Ovary (tissue), 9 donors: ENCODE measurements around the gene UST. TPM values are rescaled to one million over a fixed set of nuclear protein-coding genes. Genes with fewer than 3 reads are reported as not detected.

Experiments used
- DNase-seq, 5 donors: peaks; one replicate each; pipeline ENCODE4 v3.0.0-alpha.2; 2019 to 2020
- H3K27ac ChIP-seq, 2 donors: fragments of 200-600 bp; one replicate each; pipeline versions ENCODE4 v1.5.1 to v1.8.0; 2019 to 2022
- H3K27me3 ChIP-seq: fragments of 200-600 bp; one replicate; pipeline ENCODE4 v1.8.0; 2022
- H3K36me3 ChIP-seq: fragments of 200-600 bp; sonication (generic); one replicate; pipeline ENCODE4 v1.5.1; 2019
- H3K4me1 ChIP-seq: one replicate; pipeline ENCODE4 v1.8.1; 2013; ENCODE audit warnings: mild to moderate bottlenecking, moderate library complexity; ENCODE audit not compliant: insufficient read depth
- H3K4me3 ChIP-seq: fragments of 200-600 bp; sonication (generic); one replicate; pipeline ENCODE4 v1.5.1; 2017
- H3K9me3 ChIP-seq, 2 donors: fragments of 200-600 bp in 1 of 2; sonication (generic) in 1 of 2; one replicate each; pipeline versions ENCODE4 v1.5.1 to v1.8.1; 2013 to 2019; ENCODE audit warnings: mild to moderate bottlenecking in 1 of 2, moderate library complexity in 1 of 2
- CTCF ChIP-seq, 3 donors: fragments of 450-650 bp in 2 of 3; fragments of 200-600 bp in 1 of 3; IDR thresholded peaks; one replicate each; pipeline versions ENCODE4 v1.5.1 to v1.8.0; 2016 to 2022; ENCODE audit warnings: antibody characterized with exemption in 3 of 3, mild to moderate bottlenecking in 1 of 3
- EP300 ChIP-seq: sonication (generic); formaldehyde crosslinking; IDR thresholded peaks from one replicate; pipeline ENCODE4 v1.6.1; 2017; ENCODE audit warnings: antibody characterized with exemption
- POLR2A ChIP-seq: fragments of 450-650 bp; IDR thresholded peaks from one replicate; pipeline ENCODE4 v1.6.1; 2017; ENCODE audit warnings: antibody characterized with exemption, mild to moderate bottlenecking, moderate library complexity
- WGBS, 3 donors: extraction: QIAGEN DNeasy Blood & Tissue Kit in 1 of 3; methylation state at CpG; one replicate each; pipeline versions ENCODE4 v1.1.5 to v1.1.7; 2013 to 2017; 5-methylcytosine and 5-hydroxymethylcytosine counted together
- intact Hi-C, 4 donors: fragments of 100-400 bp; cut with DNase I; formaldehyde crosslinking; loops; one replicate each; pipeline versions ENCODE4 v1.11.0 to v1.15.1; 2022 to 2023
- polyA plus RNA-seq, 2 donors: library from polyadenylated mRNA; stranded (reverse); fragments of 200-250 nt in 1 of 2; fragments of 350-450 nt in 1 of 2; fragmentation: Illumina TruSeq in 1 of 2; extraction: RNeasy Lipid Tissue Mini Kit (QIAGEN cat#74804) in 1 of 2; gene quantifications; one replicate each; pipeline ENCODE4 v1.2.3, GENCODE V29; 2013 to 2014
- total RNA-seq, 7 donors: library from RNA; depleted of rRNA in 2 of 7; stranded (reverse); fragments of >200 nt in 2 of 7; fragmentation: NEBNext Ultra II Directional in 3 of 7; extraction: Animal tissue kit (Norgen Biotek cat#: 25700) in 3 of 7; gene quantifications; one replicate each; pipeline versions ENCODE4 v1.1.0 to v1.2.4, GENCODE V29; 2016 to 2023
- donor health status: DM: no; HTN: no; CAD: no; lungs with moderate emphysema.
- donor health status: DM: no; HTN: no; CAD: no.
- donor health status: Bipolar disorder and iron deficiency.
- donor health status: DM: yes; HTN: yes; CAD: no.
- donor health status: DM: no; HTN: no; CAD: no.
- donor health status: DM: yes; HTN: yes; CAD: no.

UST gene
- total and polyA plus RNA-seq, 9 donors: 11.8 to 20.1 (median 16.5) TPM

GRCh38 chr6:148967541-148967956 is 220.7 kb downstream of the UST start:
- Histone ChIP-seq H3K27ac (no peak overlapping the region), H3K4me3 (no peak overlapping the region), H3K36me3 (no peaks in the 10 kb centered on the region), H3K9me3 (no peaks in the 10 kb centered on the region), H3K27me3 (no peaks in the 10 kb centered on the region), H3K4me1 (no peaks in the 10 kb centered on the region)
- intact Hi-C loops: no loop called here
- no peak for DNase-seq
- no peak for TF ChIP-seq POLR2A
- no peak for TF ChIP-seq EP300
- no peak for TF ChIP-seq CTCF (IDR thresholded peaks at IDR 0.05)
- WGBS, 3 donors: 72 to 85% (median 84%) methylated on average over 6 to 7 of the region's 7 CpGs

- H3K27ac ChIP-seq: no peak overlapping the region
- H3K9me3 ChIP-seq: no peaks in the 10 kb centered on the region
- no peak for TF ChIP-seq CTCF (IDR thresholded peaks at IDR 0.05)
- TF ChIP-seq POLR2A: no peak
- TF ChIP-seq EP300: no peak
- 79 to 87% (median 86%) methylated on average over 4 of the region's 4 CpGs for WGBS, 3 donors
- no peaks in the 10 kb centered on the region for H3K4me1 ChIP-seq
- intact Hi-C loops: no loop called here
- no peak overlapping the region for H3K4me3 ChIP-seq
- no peak for DNase-seq
- H3K27me3 ChIP-seq: no peaks in the 10 kb centered on the region
- H3K36me3 ChIP-seq: no peaks in the 10 kb centered on the region
Observed at GRCh38 chr6:148968771-148969602, 222.2 kb downstream of the UST start.

GRCh38 chr6:148969603-148970061 is 222.8 kb downstream of the UST start:
- Histone ChIP-seq H3K27ac (no peak overlapping the region), H3K4me3 (no peak overlapping the region), H3K9me3 (no peaks in the 10 kb centered on the region), H3K36me3 (no peaks in the 10 kb centered on the region), H3K4me1 (no peaks in the 10 kb centered on the region), H3K27me3 (no peaks in the 10 kb centered on the region)
- intact Hi-C loops: no loop called here
- TF ChIP-seq CTCF (IDR thresholded peaks at IDR 0.05) (no peak), EP300 (no peak), POLR2A (no peak)
- whole genome bisulfite sequencing, 3 donors: 89 to 94% (median 93%) methylated on average over 10 of the region's 10 CpGs
- no peak for DNase-seq

- Histone ChIP-seq H3K27ac (no peak overlapping the region), H3K9me3 (no peaks in the 10 kb centered on the region), H3K4me3 (no peak overlapping the region), H3K4me1 (no peaks in the 10 kb centered on the region), H3K36me3 (no peaks in the 10 kb centered on the region), H3K27me3 (no peaks in the 10 kb centered on the region)
- TF ChIP-seq POLR2A (no peak), CTCF (IDR thresholded peaks at IDR 0.05) (no peak), EP300 (no peak)
- no peak for DNase-seq
- WGBS, 3 donors: 83 to 90% (median 86%) methylated on average over 6 of the region's 6 CpGs
- intact Hi-C loops: no loop called here
Observed at GRCh38 chr6:148971031-148971927, 224.4 kb downstream of the UST start.
